ENCODE results near the gene HDGFL2. TPM values are rescaled to one million over a fixed set of nuclear protein-coding genes. Genes with fewer than 3 reads are reported as not detected.

Gene HDGFL2
- total RNA-seq, 1 donor from 2014 or later = 33.9 TPM

- Histone ChIP-seq H3K27me3 (ENCODE audit: control insufficient read depth in 3 of 3, insufficient read depth in 3 of 3, low read length in 3 of 3) (no peaks in the 10 kb centered on the region), H3K36me3 (ENCODE audit: control insufficient read depth in 3 of 3, insufficient read depth in 3 of 3, low read length in 3 of 3) (peaks cover 29 to 32% (median 31%) of the 10 kb centered on the region in 3 donors), H3K4me3 (ENCODE audit: low read length in 3 of 3) (no peak overlapping the region), H3K27ac (ENCODE audit: low read depth, low read length) (no peak overlapping the region), H3K9ac (ENCODE audit: low read depth in 1 of 3, low read length in 3 of 3) (no peak overlapping the region), H3K9me3 (ENCODE audit: control insufficient read depth in 3 of 3, low read length in 3 of 3) (no peaks in the 10 kb centered on the region), H3K4me1 (ENCODE audit: control insufficient read depth in 3 of 3, insufficient read depth in 3 of 3, low read length in 3 of 3) (peaks cover 0 to 10% (median 0%) of the 10 kb centered on the region in 3 donors)
These were observed 16.4 kb downstream of the HDGFL2 start for GRCh38 chr19:4488496-4488895.

GRCh38 chr19:4491446-4491845, 19.3 kb downstream of the HDGFL2 start:
- Histone ChIP-seq H3K36me3 (ENCODE audit: control insufficient read depth in 3 of 3, insufficient read depth in 3 of 3, low read length in 3 of 3) (peaks cover 37 to 49% (median 47%) of the 10 kb centered on the region in 3 donors), H3K9me3 (ENCODE audit: control insufficient read depth in 3 of 3, low read length in 3 of 3) (no peaks in the 10 kb centered on the region), H3K9ac (ENCODE audit: low read depth in 1 of 3, low read length in 3 of 3) (no peak overlapping the region), H3K27me3 (ENCODE audit: control insufficient read depth in 3 of 3, insufficient read depth in 3 of 3, low read length in 3 of 3) (no peaks in the 10 kb centered on the region), H3K4me1 (ENCODE audit: control insufficient read depth in 3 of 3, insufficient read depth in 3 of 3, low read length in 3 of 3) (peaks cover 0 to 10% (median 0%) of the 10 kb centered on the region in 3 donors), H3K4me3 (ENCODE audit: low read length in 3 of 3) (no peak overlapping the region), H3K27ac (ENCODE audit: low read depth, low read length) (no peak overlapping the region)

- Histone ChIP-seq H3K27me3 (ENCODE audit: control insufficient read depth in 3 of 3, insufficient read depth in 3 of 3, low read length in 3 of 3) (no peaks in the 10 kb centered on the region), H3K9me3 (ENCODE audit: control insufficient read depth in 3 of 3, low read length in 3 of 3) (no peaks in the 10 kb centered on the region), H3K4me1 (ENCODE audit: control insufficient read depth in 3 of 3, insufficient read depth in 3 of 3, low read length in 3 of 3) (peaks cover 0 to 10% (median 0%) of the 10 kb centered on the region in 3 donors), H3K9ac (ENCODE audit: low read depth in 1 of 3, low read length in 3 of 3) (no peak overlapping the region), H3K36me3 (ENCODE audit: control insufficient read depth in 3 of 3, insufficient read depth in 3 of 3, low read length in 3 of 3) (peaks cover 37 to 52% (median 50%) of the 10 kb centered on the region in 3 donors), H3K4me3 (ENCODE audit: low read length in 3 of 3) (no peak overlapping the region), H3K27ac (ENCODE audit: low read depth, low read length) (no peak overlapping the region)
These were observed 20.4 kb downstream of the HDGFL2 start for GRCh38 chr19:4492337-4493103.

GRCh38 chr19:4493104-4493928, 21.2 kb downstream of the HDGFL2 start:
- Histone ChIP-seq H3K27me3 (ENCODE audit: control insufficient read depth in 3 of 3, insufficient read depth in 3 of 3, low read length in 3 of 3) (no peaks in the 10 kb centered on the region), H3K9ac (ENCODE audit: low read depth in 1 of 3, low read length in 3 of 3) (no peak overlapping the region), H3K4me3 (ENCODE audit: low read length in 3 of 3) (no peak overlapping the region), H3K27ac (ENCODE audit: low read depth, low read length) (no peak overlapping the region), H3K36me3 (ENCODE audit: control insufficient read depth in 3 of 3, insufficient read depth in 3 of 3, low read length in 3 of 3) (peaks cover 39 to 56% (median 55%) of the 10 kb centered on the region in 3 donors), H3K4me1 (ENCODE audit: control insufficient read depth in 3 of 3, insufficient read depth in 3 of 3, low read length in 3 of 3) (peaks cover 0 to 10% (median 0%) of the 10 kb centered on the region in 3 donors), H3K9me3 (ENCODE audit: control insufficient read depth in 3 of 3, low read length in 3 of 3) (no peaks in the 10 kb centered on the region)

GRCh38 chr19:4493929-4494690, 22.0 kb downstream of the HDGFL2 start:
- no peak overlapping the region for H3K4me3 ChIP-seq (ENCODE audit: low read length in 3 of 3)
- no peak overlapping the region for H3K27ac ChIP-seq (ENCODE audit: low read depth, low read length)
- peaks cover 38 to 55% (median 51%) of the 10 kb centered on the region in 3 donors for H3K36me3 ChIP-seq (ENCODE audit: control insufficient read depth in 3 of 3, insufficient read depth in 3 of 3, low read length in 3 of 3)
- peaks cover 0 to 10% (median 0%) of the 10 kb centered on the region in 3 donors for H3K4me1 ChIP-seq (ENCODE audit: control insufficient read depth in 3 of 3, insufficient read depth in 3 of 3, low read length in 3 of 3)
- H3K27me3 ChIP-seq (ENCODE audit: control insufficient read depth in 3 of 3, insufficient read depth in 3 of 3, low read length in 3 of 3) = no peaks in the 10 kb centered on the region
- no peak overlapping the region for H3K9ac ChIP-seq (ENCODE audit: low read depth in 1 of 3, low read length in 3 of 3)
- H3K9me3 ChIP-seq (ENCODE audit: control insufficient read depth in 3 of 3, low read length in 3 of 3) = no peaks in the 10 kb centered on the region

- H3K4me1 ChIP-seq (ENCODE audit: control insufficient read depth in 3 of 3, insufficient read depth in 3 of 3, low read length in 3 of 3) = peaks cover 0 to 10% (median 0%) of the 10 kb centered on the region in 3 donors
- no peak overlapping the region for H3K9ac ChIP-seq (ENCODE audit: low read depth in 1 of 3, low read length in 3 of 3)
- H3K27ac ChIP-seq (ENCODE audit: low read depth, low read length) = no peak overlapping the region
- no peak overlapping the region for H3K4me3 ChIP-seq (ENCODE audit: low read length in 3 of 3)
- H3K36me3 ChIP-seq (ENCODE audit: control insufficient read depth in 3 of 3, insufficient read depth in 3 of 3, low read length in 3 of 3) = peaks cover 35 to 50% (median 48%) of the 10 kb centered on the region in 3 donors
- no peaks in the 10 kb centered on the region for H3K9me3 ChIP-seq (ENCODE audit: control insufficient read depth in 3 of 3, low read length in 3 of 3)
- no peaks in the 10 kb centered on the region for H3K27me3 ChIP-seq (ENCODE audit: control insufficient read depth in 3 of 3, insufficient read depth in 3 of 3, low read length in 3 of 3)
These were observed 22.6 kb downstream of the HDGFL2 start for GRCh38 chr19:4494691-4495064.

- Histone ChIP-seq H3K27me3 (ENCODE audit: control insufficient read depth in 3 of 3, insufficient read depth in 3 of 3, low read length in 3 of 3) (no peaks in the 10 kb centered on the region), H3K9me3 (ENCODE audit: control insufficient read depth in 3 of 3, low read length in 3 of 3) (no peaks in the 10 kb centered on the region), H3K27ac (ENCODE audit: low read depth, low read length) (no peak overlapping the region), H3K4me3 (ENCODE audit: low read length in 3 of 3) (no peak overlapping the region), H3K36me3 (ENCODE audit: control insufficient read depth in 3 of 3, insufficient read depth in 3 of 3, low read length in 3 of 3) (peaks cover 33 to 46% (median 45%) of the 10 kb centered on the region in 3 donors), H3K4me1 (ENCODE audit: control insufficient read depth in 3 of 3, insufficient read depth in 3 of 3, low read length in 3 of 3) (peaks cover 0 to 10% (median 0%) of the 10 kb centered on the region in 3 donors), H3K9ac (ENCODE audit: low read depth in 1 of 3, low read length in 3 of 3) (no peak overlapping the region)
These were observed 23.4 kb downstream of the HDGFL2 start for GRCh38 chr19:4495471-4495870.

- H3K9ac ChIP-seq (ENCODE audit: low read depth in 1 of 3, low read length in 3 of 3) = no peak overlapping the region
- peaks cover 38 to 53% (median 51%) of the 10 kb centered on the region in 3 donors for H3K36me3 ChIP-seq (ENCODE audit: control insufficient read depth in 3 of 3, insufficient read depth in 3 of 3, low read length in 3 of 3)
- H3K4me1 ChIP-seq (ENCODE audit: control insufficient read depth in 3 of 3, insufficient read depth in 3 of 3, low read length in 3 of 3) = peaks cover 0 to 10% (median 0%) of the 10 kb centered on the region in 3 donors
- H3K27ac ChIP-seq (ENCODE audit: low read depth, low read length) = no peak overlapping the region
- H3K9me3 ChIP-seq (ENCODE audit: control insufficient read depth in 3 of 3, low read length in 3 of 3) = no peaks in the 10 kb centered on the region
- no peaks in the 10 kb centered on the region for H3K27me3 ChIP-seq (ENCODE audit: control insufficient read depth in 3 of 3, insufficient read depth in 3 of 3, low read length in 3 of 3)
- no peak overlapping the region for H3K4me3 ChIP-seq (ENCODE audit: low read length in 3 of 3)
These were observed 24.2 kb downstream of the HDGFL2 start for GRCh38 chr19:4496304-4496703.

- Histone ChIP-seq H3K27me3 (ENCODE audit: control insufficient read depth in 3 of 3, insufficient read depth in 3 of 3, low read length in 3 of 3) (no peaks in the 10 kb centered on the region), H3K4me1 (ENCODE audit: control insufficient read depth in 3 of 3, insufficient read depth in 3 of 3, low read length in 3 of 3) (peaks cover 0 to 7% (median 0%) of the 10 kb centered on the region in 3 donors), H3K9ac (ENCODE audit: low read depth in 1 of 3, low read length in 3 of 3) (no peak overlapping the region), H3K36me3 (ENCODE audit: control insufficient read depth in 3 of 3, insufficient read depth in 3 of 3, low read length in 3 of 3) (peaks cover 42 to 58% (median 52%) of the 10 kb centered on the region in 3 donors), H3K27ac (ENCODE audit: low read depth, low read length) (no peak overlapping the region), H3K9me3 (ENCODE audit: control insufficient read depth in 3 of 3, low read length in 3 of 3) (no peaks in the 10 kb centered on the region), H3K4me3 (ENCODE audit: low read length in 3 of 3) (no peak overlapping the region)
These were observed 25.8 kb downstream of the HDGFL2 start for GRCh38 chr19:4497770-4498389.

Data from skeletal muscle tissue (tissue), 4 donors.